Transverse colon (tissue), 4 donors: ENCODE data around the gene TAGAP.

ENCODE experiments used
- EP300 ChIP-seq: sonication (generic); formaldehyde crosslinking; IDR thresholded peaks from one replicate; pipeline ENCODE4 v1.6.1; 2017; ENCODE audit warnings: antibody characterized with exemption, low read depth
- POLR2A ChIP-seq: fragments of 450-650 bp; IDR thresholded peaks from one replicate; pipeline ENCODE4 v1.6.1; 2016; ENCODE audit warnings: antibody characterized with exemption, mild to moderate bottlenecking, moderate library complexity
- POLR2AphosphoS5 ChIP-seq, 3 donors: sonication (generic); formaldehyde crosslinking; IDR thresholded peaks; one replicate each; pipeline ENCODE4 v1.6.1; 2016; ENCODE audit warnings: antibody characterized with exemption in 3 of 3
- TF ChIP-seq, protein P1 (sequence below), 5 experiments: fragments of 200-600 bp in 3 of 5; fragments of 450-650 bp in 2 of 5; sonication (generic) in 3 of 5; IDR thresholded peaks; 1 replicate in 2 of 5; 2 replicates in 3 of 5; pipeline ENCODE4 v1.5.1; 2016 to 2017; ENCODE audit warnings: antibody characterized with exemption in 5 of 5, inconsistent platforms in 3 of 5, mild to moderate bottlenecking in 2 of 5, moderate library complexity in 1 of 5

DNA sequence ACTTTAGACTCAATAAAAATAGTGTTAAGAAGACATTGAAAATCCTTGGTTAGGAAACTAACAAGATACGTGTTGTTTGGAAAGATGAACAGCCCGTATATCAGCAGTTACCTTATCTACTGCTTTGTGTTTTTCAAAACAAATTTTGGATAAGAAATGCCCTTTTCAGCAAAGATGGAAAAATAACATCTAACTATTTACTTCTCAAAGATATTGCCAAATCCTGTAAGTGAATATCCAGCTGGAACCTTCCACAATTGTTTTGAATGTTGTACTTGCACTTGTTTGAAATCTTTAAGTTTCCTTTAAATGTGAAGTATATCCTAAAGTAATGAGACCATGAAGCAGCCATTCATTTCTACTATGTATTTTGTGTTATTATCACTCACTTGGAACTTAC is 14.6 kb downstream of the TAGAP start:
- TF ChIP-seq POLR2A (no peak), POLR2AphosphoS5 (IDR thresholded peaks at IDR 0.05) (no peak), EP300 (no peak)
- TF ChIP-seq, protein P1, sequence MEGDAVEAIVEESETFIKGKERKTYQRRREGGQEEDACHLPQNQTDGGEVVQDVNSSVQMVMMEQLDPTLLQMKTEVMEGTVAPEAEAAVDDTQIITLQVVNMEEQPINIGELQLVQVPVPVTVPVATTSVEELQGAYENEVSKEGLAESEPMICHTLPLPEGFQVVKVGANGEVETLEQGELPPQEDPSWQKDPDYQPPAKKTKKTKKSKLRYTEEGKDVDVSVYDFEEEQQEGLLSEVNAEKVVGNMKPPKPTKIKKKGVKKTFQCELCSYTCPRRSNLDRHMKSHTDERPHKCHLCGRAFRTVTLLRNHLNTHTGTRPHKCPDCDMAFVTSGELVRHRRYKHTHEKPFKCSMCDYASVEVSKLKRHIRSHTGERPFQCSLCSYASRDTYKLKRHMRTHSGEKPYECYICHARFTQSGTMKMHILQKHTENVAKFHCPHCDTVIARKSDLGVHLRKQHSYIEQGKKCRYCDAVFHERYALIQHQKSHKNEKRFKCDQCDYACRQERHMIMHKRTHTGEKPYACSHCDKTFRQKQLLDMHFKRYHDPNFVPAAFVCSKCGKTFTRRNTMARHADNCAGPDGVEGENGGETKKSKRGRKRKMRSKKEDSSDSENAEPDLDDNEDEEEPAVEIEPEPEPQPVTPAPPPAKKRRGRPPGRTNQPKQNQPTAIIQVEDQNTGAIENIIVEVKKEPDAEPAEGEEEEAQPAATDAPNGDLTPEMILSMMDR (IDR thresholded peaks at IDR 0.05): no peak
